Right atrium auricular region (tissue), 2 donors: ENCODE results near the gene SERGEF. TPM values are rescaled to one million over a fixed set of nuclear protein-coding genes. Genes with fewer than 3 reads are reported as not detected.

Experiments used
- DNase-seq: peaks from one replicate; pipeline ENCODE4 v3.0.0-alpha.2; 2019; ENCODE audit warnings: low spot score
- H3K27ac ChIP-seq, 2 donors: fragments of 200-600 bp; sonication (generic); 1 replicate in 1 of 2; 2 replicates in 1 of 2; pipeline ENCODE4 v1.5.1; 2016 to 2019
- H3K27me3 ChIP-seq, 2 donors: fragments of 200-600 bp; sonication (generic); one replicate each; pipeline versions ENCODE4 v1.5.1 to v1.6.0; 2017 to 2019
- H3K36me3 ChIP-seq: fragments of 200-600 bp; sonication (generic); one replicate; pipeline ENCODE4 v1.5.1; 2016
- H3K4me1 ChIP-seq, 2 donors: fragments of 200-600 bp; sonication (generic); one replicate each; pipeline versions ENCODE4 v1.5.1 to v1.6.0; 2017 to 2019
- H3K4me3 ChIP-seq, 2 donors: fragments of 200-600 bp; sonication (generic); 1 replicate in 1 of 2; 2 replicates in 1 of 2; pipeline ENCODE4 v1.5.1; 2017 to 2019; ENCODE audit warnings: mild to moderate bottlenecking in 1 of 2, moderate library complexity in 1 of 2
- H3K9me3 ChIP-seq, 2 donors: fragments of 200-600 bp; sonication (generic); one replicate each; pipeline ENCODE4 v1.5.1; 2019
- CTCF ChIP-seq, 2 donors: fragments of 200-600 bp; sonication (generic); IDR thresholded peaks; one replicate each; pipeline ENCODE4 v1.5.1; 2019; ENCODE audit warnings: antibody characterized with exemption in 2 of 2
- total RNA-seq, 2 donors: library from RNA; depleted of rRNA; stranded (reverse); fragments of >200 nt; gene quantifications; one replicate each; pipeline ENCODE4 v1.1.0, GENCODE V29; 2016

Gene SERGEF
- total RNA-seq, 2 donors from 2014 or later = 18.1 to 27.6 TPM

- no peak overlapping the region for H3K27ac ChIP-seq
- H3K4me1 ChIP-seq = no peaks in the 10 kb centered on the region
- DNase-seq = no peak
- no peaks in the 10 kb centered on the region for H3K36me3 ChIP-seq
- no peak for TF ChIP-seq CTCF (IDR thresholded peaks at IDR 0.05)
- no peaks in the 10 kb centered on the region for H3K9me3 ChIP-seq
- no peak overlapping the region for H3K4me3 ChIP-seq
- no peaks in the 10 kb centered on the region for H3K27me3 ChIP-seq
Observed at GRCh38 chr11:17931595-17931994, 81.3 kb downstream of the SERGEF start.

- DNase-seq = no peak
- Histone ChIP-seq H3K36me3 (no peaks in the 10 kb centered on the region), H3K4me3 (no peak overlapping the region), H3K9me3 (no peaks in the 10 kb centered on the region), H3K27ac (no peak overlapping the region), H3K27me3 (no peaks in the 10 kb centered on the region), H3K4me1 (no peaks in the 10 kb centered on the region)
- no peak for TF ChIP-seq CTCF (IDR thresholded peaks at IDR 0.05)
Observed at GRCh38 chr11:17930544-17931125, 82.2 kb downstream of the SERGEF start.

- DNase-seq = no peak
- no peak overlapping the region for H3K27ac ChIP-seq
- TF ChIP-seq CTCF (IDR thresholded peaks at IDR 0.05) = no peak
- H3K27me3 ChIP-seq = no peaks in the 10 kb centered on the region
- no peaks in the 10 kb centered on the region for H3K9me3 ChIP-seq
- H3K36me3 ChIP-seq = no peaks in the 10 kb centered on the region
- no peak overlapping the region for H3K4me3 ChIP-seq
- H3K4me1 ChIP-seq = no peaks in the 10 kb centered on the region
Observed at GRCh38 chr11:17929171-17929570, 83.7 kb downstream of the SERGEF start.

GRCh38 chr11:17927681-17928343 is 85.0 kb downstream of the SERGEF start:
- TF ChIP-seq CTCF (IDR thresholded peaks at IDR 0.05) = no peak
- Histone ChIP-seq H3K27me3 (no peaks in the 10 kb centered on the region), H3K4me3 (no peak overlapping the region), H3K9me3 (no peaks in the 10 kb centered on the region), H3K27ac (no peak overlapping the region), H3K36me3 (no peaks in the 10 kb centered on the region), H3K4me1 (peaks cover 0 to 10% of the 10 kb centered on the region in 2 donors)
- DNase-seq = no peak

- DNase-seq = no peak
- H3K27ac ChIP-seq = no peak overlapping the region
- H3K27me3 ChIP-seq = no peaks in the 10 kb centered on the region
- H3K4me3 ChIP-seq = no peak overlapping the region
- H3K36me3 ChIP-seq = no peaks in the 10 kb centered on the region
- no peaks in the 10 kb centered on the region for H3K9me3 ChIP-seq
- peaks cover 0 to 13% of the 10 kb centered on the region in 2 donors for H3K4me1 ChIP-seq
- TF ChIP-seq CTCF (IDR thresholded peaks at IDR 0.05) = no peak
Observed at GRCh38 chr11:17927041-17927440, 85.8 kb downstream of the SERGEF start.

- H3K4me1 ChIP-seq = peaks cover 0 to 13% of the 10 kb centered on the region in 2 donors
- no peak for TF ChIP-seq CTCF (IDR thresholded peaks at IDR 0.05)
- DNase-seq = no peak
Observed at GRCh38 chr11:17924713-17925112, 88.1 kb downstream of the SERGEF start.

More at GRCh38 chr11:17924713-17925112, 88.1 kb downstream of the SERGEF start:
- H3K36me3 ChIP-seq = no peaks in the 10 kb centered on the region
- no peaks in the 10 kb centered on the region for H3K9me3 ChIP-seq
- no peak overlapping the region for H3K27ac ChIP-seq
- no peaks in the 10 kb centered on the region for H3K27me3 ChIP-seq
- no peak overlapping the region for H3K4me3 ChIP-seq
